GM10248 (cell line): ENCODE results near the gene MDFIC.

ENCODE experiments used
- CTCF ChIA-PET: fragments of 300-600 bp; sonication (Branson Sonifier 250); formaldehyde crosslinking; extraction: SDS; loops from one replicate; lab custom pipeline; 2021; ENCODE audit warnings: antibody characterized with exemption; lab: Yijun Ruan, JAX
- POLR2A ChIA-PET: fragments of 350-650 bp; sonication (Branson Sonifier 250); formaldehyde crosslinking; extraction: SDS; loops from one replicate; lab custom pipeline; 2020; ENCODE audit warnings: antibody characterized with exemption; lab: Yijun Ruan, JAX
- DNase-seq: peaks from one replicate; pipeline ENCODE4 v3.0.0; 2012; ENCODE audit errors: extremely low spot score
- CTCF ChIP-seq: IDR thresholded peaks from 2 replicates; pipeline ENCODE4 v1.5.1; 2012; ENCODE audit warnings: mild to moderate bottlenecking, low read depth; ENCODE audit errors: extremely low read depth, missing control alignments, control extremely low read depth

Gene MDFIC

GRCh38 chr7:115037128-115037802, 115.4 kb downstream of the MDFIC start:
- ChIA-PET CTCF (no interaction called here), POLR2A (no interaction called here)
- TF ChIP-seq CTCF = no peak
- no peak for DNase-seq

- DNase-seq = no peak
- CTCF ChIA-PET = no interaction called here
- no peak for TF ChIP-seq CTCF
- POLR2A ChIA-PET = no interaction called here
These were observed 116.3 kb downstream of the MDFIC start for GRCh38 chr7:115038158-115038557.

DNA sequence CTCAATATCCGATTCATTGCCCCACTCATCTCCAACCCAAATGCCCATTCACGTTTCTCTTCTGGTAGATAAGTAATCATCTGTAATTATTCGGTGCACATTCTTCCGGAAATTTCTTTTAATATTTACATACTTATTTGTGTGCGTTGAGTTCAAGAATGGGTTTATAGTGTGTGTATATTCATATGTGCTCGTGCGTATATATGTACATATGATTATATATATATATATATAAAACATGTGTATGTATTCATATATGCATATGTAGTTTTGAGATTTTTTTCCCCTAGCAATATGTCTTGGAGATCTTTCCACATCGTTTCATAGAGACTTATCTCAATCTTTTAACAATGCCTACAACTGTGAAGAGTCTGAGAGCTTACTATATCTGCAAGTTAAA, 118.2 kb downstream of the MDFIC start:
- POLR2A ChIA-PET = no interaction called here
- DNase-seq = no peak
- TF ChIP-seq CTCF = no peak
- CTCF ChIA-PET = interaction anchor here (1.1 to 1.2 kb wide), 2 partner anchors 13 to 16 kb away, joined by 3 read pairs; no protein-coding TSS in a partner anchor

DNA sequence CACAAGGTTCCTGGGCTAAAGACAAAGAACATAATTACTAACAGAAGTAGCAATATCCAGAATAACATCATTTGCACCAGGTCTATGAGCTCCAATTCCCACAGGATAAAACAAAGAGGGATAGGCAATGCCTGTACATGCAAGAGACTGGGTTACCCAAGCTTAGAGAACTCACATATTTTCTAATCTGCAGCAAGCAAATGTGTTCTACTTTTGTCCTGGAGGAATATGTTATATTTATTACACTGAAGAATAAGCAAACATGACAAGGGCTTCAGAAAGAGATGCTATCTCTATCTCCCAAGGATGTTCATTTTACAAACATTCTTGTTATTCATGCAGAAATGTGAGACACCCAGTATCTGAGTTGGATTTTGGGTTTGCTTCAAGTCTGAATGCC, 118.6 kb downstream of the MDFIC start:
- CTCF ChIA-PET = interaction anchor here (0.8 to 1.2 kb wide), 5 partner anchors 12 to 87 kb away, joined by 3 to 5 read pairs (median 3); no protein-coding TSS in a partner anchor
- DNase-seq = no peak
- POLR2A ChIA-PET = no interaction called here
- TF ChIP-seq CTCF = no peak

DNA sequence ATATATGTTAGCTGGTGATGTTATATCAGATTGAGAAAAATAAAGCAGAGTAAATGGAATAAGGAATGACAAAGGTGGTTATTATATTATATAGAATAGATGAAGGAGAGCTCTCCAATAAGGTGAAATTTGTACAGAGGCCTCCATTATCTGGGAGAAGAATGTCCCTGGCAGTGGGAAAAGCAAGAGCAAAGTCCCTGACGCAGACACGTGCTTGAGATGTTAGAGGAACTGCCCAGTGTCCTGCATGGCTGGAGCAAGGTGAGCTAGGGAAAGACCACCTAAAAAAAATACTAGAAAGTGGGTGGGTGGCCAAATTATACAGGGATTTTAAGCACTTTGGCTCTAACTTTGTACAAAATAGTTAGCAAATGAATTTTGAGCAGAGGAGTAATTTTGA, 120.7 kb downstream of the MDFIC start:
- no peak for TF ChIP-seq CTCF
- POLR2A ChIA-PET = no interaction called here
- CTCF ChIA-PET = interaction anchor here (1.2 kb wide), 1 partner anchor 12 kb away, joined by 3 read pairs; no protein-coding TSS in a partner anchor
- no peak for DNase-seq

- DNase-seq = no peak
- ChIA-PET CTCF (interaction anchor here (1.2 kb wide), 1 partner anchor 11 kb away, joined by 3 read pairs; no protein-coding TSS in a partner anchor), POLR2A (no interaction called here)
- TF ChIP-seq CTCF = no peak
These were observed 121.7 kb downstream of the MDFIC start for GRCh38 chr7:115043605-115044004.
